Nephron (organoid): ENCODE data around the gene DCP1A.

Source experiments
- H3K27ac Mint-ChIP-seq, 3 experiments: 2 replicates each; pipeline ENCODE4 v1.8.0; 2020; ENCODE audit warnings: mixed read lengths in 3 of 3, mild to moderate bottlenecking in 2 of 3, moderate library complexity in 1 of 3
- H3K27me3 Mint-ChIP-seq: 2 replicates; pipeline ENCODE4 v1.8.0; 2021; ENCODE audit warnings: low read depth, mild to moderate bottlenecking, moderate library complexity, mixed read lengths
- H3K36me3 Mint-ChIP-seq: 2 replicates; pipeline ENCODE4 v1.8.0; 2020; ENCODE audit warnings: low read depth, mixed read lengths
- H3K4me1 Mint-ChIP-seq: 2 replicates; pipeline ENCODE4 v1.8.0; 2020; ENCODE audit warnings: mixed read lengths
- H3K4me3 Mint-ChIP-seq, 3 experiments: 2 replicates each; pipeline ENCODE4 v1.8.0; 2020; ENCODE audit warnings: mild to moderate bottlenecking in 3 of 3, mixed read lengths in 3 of 3, moderate library complexity in 2 of 3
- H3K9me3 Mint-ChIP-seq: 2 replicates; pipeline ENCODE4 v1.8.0; 2020; ENCODE audit warnings: mixed read lengths
- CTCF ChIP-seq, 3 experiments: fragments of 200-600 bp; sonication (generic); IDR thresholded peaks; one replicate each; pipeline ENCODE4 v1.5.0; 2021; ENCODE audit warnings: antibody characterized with exemption in 3 of 3; ENCODE audit not compliant: unreplicated experiment in 3 of 3

DCP1A gene

GRCh38 chr3:53342353-53342752 is 5.0 kb downstream of the DCP1A start:
- Mint-ChIP-seq H3K36me3 (peaks cover 57% of the 10 kb centered on the region), H3K4me3 (no peak overlapping the region), H3K9me3 (no peaks in the 10 kb centered on the region), H3K27me3 (no peaks in the 10 kb centered on the region), H3K27ac (no peak overlapping the region), H3K4me1 (peaks cover 27% of the 10 kb centered on the region)
- no peak for TF ChIP-seq CTCF (IDR thresholded peaks at IDR 0.05; ENCODE audit: unreplicated experiment in 3 of 3)

- Mint-ChIP-seq H3K36me3 (peaks cover 76% of the 10 kb centered on the region), H3K27me3 (no peaks in the 10 kb centered on the region), H3K9me3 (no peaks in the 10 kb centered on the region), H3K4me3 (no peak overlapping the region), H3K27ac (no peak overlapping the region), H3K4me1 (peaks cover under 1% of the 10 kb centered on the region)
- TF ChIP-seq CTCF (IDR thresholded peaks at IDR 0.05; ENCODE audit: unreplicated experiment in 3 of 3) = no peak
Measured at GRCh38 chr3:53337167-53337940, 10.0 kb downstream of the DCP1A start.

- Mint-ChIP-seq H3K27me3 (no peaks in the 10 kb centered on the region), H3K9me3 (no peaks in the 10 kb centered on the region)
Measured at GRCh38 chr3:53334742-53335141, 12.6 kb downstream of the DCP1A start.

GRCh38 chr3:53331871-53332270 is 15.5 kb downstream of the DCP1A start:
- TF ChIP-seq CTCF (IDR thresholded peaks at IDR 0.05; ENCODE audit: unreplicated experiment in 3 of 3) = no peak
- Mint-ChIP-seq H3K36me3 (peaks cover 58% of the 10 kb centered on the region), H3K9me3 (no peaks in the 10 kb centered on the region), H3K4me1 (no peaks in the 10 kb centered on the region), H3K4me3 (no peak overlapping the region), H3K27ac (no peak overlapping the region), H3K27me3 (no peaks in the 10 kb centered on the region)

More at GRCh38 chr3:53334742-53335141, 12.6 kb downstream of the DCP1A start:
- Mint-ChIP-seq H3K27ac (no peak overlapping the region), H3K4me3 (no peak overlapping the region), H3K4me1 (no peaks in the 10 kb centered on the region), H3K36me3 (peaks cover 67% of the 10 kb centered on the region)
- TF ChIP-seq CTCF (IDR thresholded peaks at IDR 0.05; ENCODE audit: unreplicated experiment in 3 of 3) = no peak

- no peaks in the 10 kb centered on the region for H3K27me3 Mint-ChIP-seq
Measured at GRCh38 chr3:53329897-53330296, 17.4 kb downstream of the DCP1A start.

More at GRCh38 chr3:53329897-53330296, 17.4 kb downstream of the DCP1A start:
- H3K36me3 Mint-ChIP-seq = peaks cover 60% of the 10 kb centered on the region
- H3K27ac Mint-ChIP-seq = no peak overlapping the region
- H3K9me3 Mint-ChIP-seq = no peaks in the 10 kb centered on the region
- H3K4me1 Mint-ChIP-seq = no peaks in the 10 kb centered on the region
- H3K4me3 Mint-ChIP-seq = no peak overlapping the region
- TF ChIP-seq CTCF (IDR thresholded peaks at IDR 0.05; ENCODE audit: unreplicated experiment in 3 of 3) = no peak
